Suppressor macrophage (primary cell): ENCODE data around the gene CUL3.
A peak's percentile ranks its signal among the peaks of the same experiment; 100 is the strongest.

ENCODE experiments used
- DNase-seq, 4 experiments: peaks; one replicate each; pipeline ENCODE4 v3.0.0-alpha.2; 2020 to 2022

Gene CUL3

GRCh38 chr2:224580248-224580647, 4.9 kb downstream of the CUL3 start:
- DNase-seq, result no peak

DNA sequence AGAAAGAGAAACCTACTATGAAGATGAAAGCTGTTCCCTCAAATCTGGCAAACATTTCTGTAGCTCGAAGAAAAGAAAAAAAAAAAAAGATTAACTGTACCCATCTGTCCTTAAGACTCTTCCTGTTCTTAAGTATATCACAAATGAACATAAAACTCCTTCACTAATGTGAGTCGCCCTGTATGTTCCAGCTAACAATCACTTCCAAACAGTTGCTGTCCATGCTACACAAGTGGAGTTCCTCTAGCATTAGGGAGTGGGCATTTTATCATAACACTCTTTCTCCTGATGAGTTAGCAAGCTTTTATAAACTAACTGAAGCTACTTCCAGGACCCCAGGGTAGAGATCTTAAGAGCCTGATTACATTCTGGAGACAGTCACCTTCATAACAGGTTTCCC, 5.8 kb downstream of the CUL3 start:
- no peak for DNase-seq

DNA sequence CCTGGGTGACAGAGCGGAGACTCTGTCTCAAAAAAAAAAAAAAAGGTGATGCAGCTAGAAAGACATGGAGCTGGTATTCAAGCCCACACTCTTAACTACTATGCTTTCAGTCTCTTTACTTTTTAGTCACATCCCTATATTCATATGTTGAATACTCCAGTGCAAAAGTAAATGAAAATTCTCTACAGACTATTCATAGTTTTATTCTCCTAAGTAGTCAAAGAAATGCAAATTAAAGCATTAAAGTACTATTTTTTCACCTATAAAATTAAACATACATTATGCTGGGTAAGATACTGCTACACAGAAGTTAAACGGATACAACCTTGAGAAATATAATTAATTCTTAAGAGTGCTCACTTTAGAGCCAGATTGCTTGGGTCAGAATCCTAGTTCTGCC, 7.6 kb downstream of the CUL3 start:
- DNase-seq, result no peak

DNA sequence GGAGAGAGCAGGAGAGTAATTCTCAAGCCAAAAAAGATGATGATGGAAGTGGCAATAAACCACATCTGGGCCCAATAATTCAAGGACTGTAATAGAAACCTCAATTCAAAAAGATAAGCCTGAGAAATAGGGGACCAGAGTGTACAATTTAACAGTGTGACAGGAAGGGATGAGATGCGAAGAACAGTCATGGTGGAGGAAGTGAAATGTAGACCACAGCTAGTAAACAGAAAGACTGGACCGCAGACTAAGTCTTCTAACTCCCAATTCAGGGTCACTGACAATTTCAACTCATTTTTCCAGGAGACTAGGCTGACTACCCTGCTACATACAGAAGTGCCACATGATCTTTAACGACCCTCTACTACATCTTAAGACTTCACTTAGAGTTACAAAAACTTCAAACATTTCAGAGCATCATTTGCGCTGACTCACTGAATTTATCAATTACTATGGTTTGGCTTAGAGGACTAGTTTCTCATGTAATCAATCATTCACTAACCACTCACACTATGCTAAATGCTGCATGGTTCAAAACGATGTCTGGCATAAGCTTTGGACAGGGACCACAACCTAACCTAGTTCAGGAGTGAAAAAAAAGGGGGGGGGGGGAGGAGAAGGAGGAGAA, 9.0 kb downstream of the CUL3 start:
- DNase-seq, result peak in 1 of 4 experiments; percentile 13

DNA sequence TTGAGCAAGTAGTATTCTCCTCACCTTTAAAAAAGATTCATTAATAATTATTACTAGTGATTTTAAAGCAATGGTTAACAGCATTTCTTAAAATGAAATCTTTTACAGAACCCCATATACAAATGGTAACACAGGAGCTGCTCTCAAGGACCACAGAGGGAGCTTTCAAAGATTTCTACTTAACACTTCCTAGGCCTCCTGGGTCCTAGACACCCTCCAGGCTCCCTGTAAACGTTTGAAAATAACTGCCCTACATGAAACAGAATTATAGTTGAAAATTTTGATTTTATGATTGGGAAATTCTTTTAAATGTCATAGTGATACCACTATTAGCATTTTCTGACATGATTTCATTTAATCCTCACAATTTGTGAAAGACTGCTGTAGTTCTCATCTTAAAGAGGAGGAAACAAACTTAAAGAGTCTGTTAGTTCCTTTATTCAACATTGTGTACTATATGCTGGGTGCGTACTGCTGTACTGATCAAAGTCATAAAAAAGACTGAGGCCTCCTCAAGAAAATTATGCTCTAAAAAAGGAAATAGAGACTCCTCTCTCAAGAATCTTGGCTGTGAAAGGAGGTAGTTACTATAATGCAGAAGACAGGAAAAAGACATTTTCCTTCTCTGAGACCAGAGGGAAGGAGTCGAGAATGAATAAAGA, 10.6 kb downstream of the CUL3 start:
- DNase-seq, result peak in 2 of 4 experiments; percentile 25 to 42

DNA sequence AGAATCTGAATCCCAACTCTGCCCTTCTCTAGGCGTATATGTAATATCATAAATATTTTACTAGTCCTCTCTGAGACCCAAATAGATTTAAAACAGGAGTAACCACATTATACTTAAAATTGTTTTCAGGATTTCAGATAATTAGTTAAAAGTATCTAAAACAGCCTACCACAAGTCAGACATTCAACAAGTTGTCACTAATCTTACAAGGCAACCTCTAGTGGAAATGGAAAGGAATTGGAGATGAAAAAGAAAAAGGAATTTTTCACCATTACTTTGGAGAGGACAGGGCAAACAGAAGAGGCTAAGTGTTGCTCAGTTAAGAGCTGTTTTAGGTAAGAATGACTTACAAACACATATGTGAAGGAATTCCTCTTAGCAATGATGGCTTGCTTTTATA, 11.4 kb downstream of the CUL3 start:
- DNase-seq, result no peak

GRCh38 chr2:224572338-224572737, 12.8 kb downstream of the CUL3 start:
- no peak for DNase-seq

- no peak for DNase-seq
Observed at GRCh38 chr2:224570328-224570993, 14.7 kb downstream of the CUL3 start.

DNA sequence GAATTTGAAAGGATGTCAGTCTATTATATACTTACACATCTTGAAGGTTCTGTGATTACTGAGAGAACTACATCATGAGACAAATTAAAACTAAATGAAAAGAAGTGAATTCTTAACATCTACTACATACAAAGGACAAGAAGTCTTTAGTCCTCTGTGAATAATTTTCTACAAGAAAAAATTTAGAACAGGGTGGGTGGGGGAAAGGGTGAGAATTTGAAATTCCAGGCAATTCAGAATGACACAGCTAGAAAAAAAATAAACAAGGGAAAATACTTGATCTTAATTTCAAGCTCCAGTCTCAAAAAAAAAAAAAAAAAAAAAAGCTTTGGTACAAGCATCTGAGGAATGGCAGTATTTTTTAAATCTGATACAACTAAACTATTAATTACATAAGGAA, 15.5 kb downstream of the CUL3 start:
- DNase-seq, result no peak

- no peak for DNase-seq
Observed at GRCh38 chr2:224565452-224566035, 19.6 kb downstream of the CUL3 start.

GRCh38 chr2:224563537-224563936, 21.6 kb downstream of the CUL3 start:
- DNase-seq, result no peak

DNA sequence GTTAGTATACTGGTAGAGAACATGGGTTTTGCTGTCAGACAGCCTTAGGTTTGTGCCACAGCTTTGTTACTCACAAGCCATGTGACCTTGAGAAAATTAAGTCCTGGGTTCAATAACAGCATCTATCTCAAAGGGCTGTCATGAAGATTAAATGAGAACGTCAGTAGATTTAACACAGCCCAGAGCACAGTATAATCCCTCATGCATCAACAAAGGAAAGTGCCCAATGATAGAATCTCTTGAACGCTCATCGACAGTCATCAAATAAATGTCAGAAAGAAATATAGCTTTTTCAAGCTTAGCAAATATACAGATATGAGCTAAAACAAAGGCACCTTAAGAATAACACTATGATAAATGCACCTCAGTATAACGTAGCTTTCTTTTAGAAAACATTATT, 22.3 kb downstream of the CUL3 start:
- no peak for DNase-seq

DNA sequence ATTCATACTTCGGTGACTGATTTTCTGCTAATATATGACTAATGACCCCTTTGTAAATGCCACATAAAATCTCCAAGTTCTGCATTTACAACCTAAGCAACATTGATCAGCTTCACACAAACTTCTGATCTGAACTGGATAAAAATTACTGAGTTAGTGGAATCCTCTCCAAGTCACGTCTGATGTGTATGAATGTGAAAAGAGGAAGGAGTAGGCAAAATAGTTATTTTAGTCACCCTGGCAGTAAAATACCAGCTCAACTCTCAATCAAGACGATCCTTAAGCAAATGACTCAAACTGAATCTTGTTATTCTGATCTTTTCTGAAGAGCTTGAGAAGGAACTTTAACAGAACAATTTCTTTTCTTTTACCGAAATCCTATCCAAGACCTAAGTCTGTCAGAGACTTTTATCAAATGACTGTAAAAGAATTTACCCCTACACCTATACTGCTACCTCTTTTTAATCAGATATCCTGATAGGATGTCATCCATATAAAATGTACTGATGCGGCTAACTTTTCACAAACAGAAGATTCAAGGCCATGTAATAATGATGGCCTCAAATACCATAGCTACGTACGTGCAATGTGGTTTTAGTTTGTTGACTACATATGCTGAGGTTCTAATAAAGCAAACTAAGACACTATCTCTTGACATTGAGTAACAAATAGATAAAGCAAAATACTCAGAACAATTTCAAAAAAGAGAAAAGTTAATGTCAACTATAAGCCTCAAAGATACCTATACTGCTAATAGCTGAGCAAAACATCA, 23.7 kb downstream of the CUL3 start:
- peak in 3 of 4 experiments; percentile 29 to 69 (median 60) for DNase-seq

- DNase-seq, result no peak
Observed at GRCh38 chr2:224560549-224560948, 24.6 kb downstream of the CUL3 start.

DNA sequence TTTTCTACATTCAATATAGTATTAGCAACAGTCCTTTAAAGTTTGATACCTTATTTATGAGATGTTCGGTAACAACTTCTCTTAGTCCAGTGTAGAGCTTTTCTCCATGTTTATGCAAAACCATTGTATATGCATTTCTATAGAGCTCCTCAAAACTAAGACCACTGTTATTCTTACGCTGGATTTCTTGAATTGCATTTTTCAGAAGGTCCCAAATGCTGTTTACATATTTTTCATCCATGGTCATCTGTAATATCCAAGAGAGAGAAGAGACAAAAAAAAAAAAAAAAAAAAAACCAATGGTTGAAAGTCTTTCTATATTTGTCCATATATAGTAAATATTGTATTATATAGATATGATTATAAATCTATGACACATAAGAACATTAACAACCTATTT, 27.6 kb downstream of the CUL3 start:
- DNase-seq, result no peak

GRCh38 chr2:224556381-224556780, 28.8 kb downstream of the CUL3 start:
- no peak for DNase-seq

DNA sequence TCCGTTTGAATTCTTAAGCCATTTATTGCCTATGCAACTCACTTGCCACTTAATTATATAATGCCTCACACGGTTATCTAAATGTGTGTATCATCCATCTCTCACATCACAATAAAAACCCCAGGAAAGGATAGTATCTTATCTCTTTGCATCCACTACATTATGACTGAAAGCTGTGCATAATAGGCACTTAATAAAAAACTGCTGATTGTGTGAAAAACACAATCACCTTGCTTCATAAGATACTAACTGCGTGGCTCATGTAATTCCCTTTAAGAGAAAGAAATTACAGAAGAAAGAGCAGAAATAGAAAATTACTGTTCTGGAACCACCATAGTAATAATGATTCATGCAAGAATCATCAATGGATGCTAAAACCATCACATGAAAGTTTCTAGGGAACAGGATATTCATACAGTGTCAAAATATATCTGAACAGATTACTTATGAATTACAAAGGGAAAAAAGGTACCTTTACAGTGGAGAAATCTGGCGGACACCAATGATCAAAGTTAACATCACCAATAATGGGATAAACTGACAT, 29.3 kb downstream of the CUL3 start:
- no peak for DNase-seq

DNA sequence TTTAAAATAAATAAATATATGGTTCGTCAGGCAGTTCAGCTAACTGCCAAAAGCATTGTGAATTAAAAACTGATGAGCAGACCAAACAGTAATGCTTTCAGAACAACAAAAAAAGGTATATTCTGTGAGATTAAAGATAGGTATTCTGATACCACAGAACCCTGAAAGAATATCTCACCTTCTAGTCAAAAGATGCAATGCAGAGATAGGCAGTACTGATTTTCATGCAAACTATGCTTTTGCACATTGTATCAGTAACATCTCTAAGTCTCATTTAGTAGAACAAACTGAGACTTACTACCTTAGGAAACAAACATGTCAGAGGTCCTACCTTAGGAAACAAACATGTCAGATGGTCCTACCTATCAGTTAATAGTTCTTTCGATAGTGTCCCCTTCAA, 32.4 kb downstream of the CUL3 start:
- DNase-seq, result no peak

DNA sequence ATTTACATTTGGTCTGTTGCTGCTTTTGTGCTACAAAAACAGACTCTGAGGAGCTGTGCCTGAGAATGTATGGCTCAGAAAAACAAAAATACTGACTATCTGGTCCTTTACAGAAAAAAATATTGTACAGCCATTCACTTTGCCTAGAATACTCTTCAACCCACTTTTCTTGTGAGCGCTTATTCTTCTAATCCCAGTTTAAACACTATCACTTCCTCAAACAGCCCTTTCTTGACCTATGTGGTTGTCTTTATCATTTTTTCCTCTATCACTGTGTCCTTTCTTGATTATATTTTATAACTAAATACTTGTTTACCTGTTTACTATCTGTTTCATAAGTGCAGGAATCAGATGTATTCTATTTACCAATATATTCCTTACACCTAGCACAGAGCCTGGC, 33.5 kb downstream of the CUL3 start:
- DNase-seq, result no peak

DNA sequence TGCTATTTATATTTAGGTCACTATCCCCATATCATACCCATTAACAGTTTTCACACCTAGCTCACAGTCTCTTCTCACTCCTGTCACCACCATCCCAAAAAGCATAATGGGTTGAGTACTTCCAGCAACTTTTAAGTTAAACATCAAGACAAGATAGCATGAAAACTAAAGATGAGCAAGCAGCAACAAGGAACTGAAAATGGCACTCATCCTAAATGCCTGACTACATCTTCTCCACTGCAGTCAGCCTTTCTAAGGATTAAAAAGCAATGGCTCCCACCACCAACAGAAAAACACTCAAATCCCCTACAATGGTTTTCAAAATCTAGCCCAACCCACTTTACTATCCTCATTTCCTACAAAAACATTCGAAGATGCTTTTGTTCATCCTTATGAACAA, 38.2 kb downstream of the CUL3 start:
- DNase-seq, result no peak

- no peak for DNase-seq
Observed at GRCh38 chr2:224545884-224546644, 39.1 kb downstream of the CUL3 start.

DNA sequence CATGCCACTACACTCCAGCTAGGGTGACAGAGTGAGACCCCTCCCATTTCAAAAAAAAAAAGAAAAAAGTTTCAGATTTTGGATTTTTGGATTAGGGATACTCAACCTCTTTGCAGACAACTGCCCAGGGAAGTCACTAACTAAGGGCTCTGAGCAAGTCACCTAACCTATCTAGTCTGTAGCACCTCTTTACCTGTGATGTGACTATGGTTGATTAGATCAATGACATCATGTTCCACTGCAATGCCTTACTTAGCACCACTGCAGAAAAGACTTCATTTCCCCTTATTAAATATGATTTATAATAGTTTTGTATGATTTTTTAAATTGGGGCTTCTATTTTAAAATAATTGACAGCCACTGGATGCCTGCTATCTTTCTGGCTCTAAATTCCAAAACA, 41.2 kb downstream of the CUL3 start:
- no peak for DNase-seq
